HG03457 (cell line): ENCODE measurements around the gene ANK3.

Source experiments
- ATAC-seq: cut with Tn5 transposase; IDR thresholded peaks from one replicate; pipeline ENCODE4 v1.9.1; 2021; ENCODE audit warnings: moderate number of reproducible peaks; ENCODE audit not compliant: unreplicated experiment

The ANK3 gene

DNA sequence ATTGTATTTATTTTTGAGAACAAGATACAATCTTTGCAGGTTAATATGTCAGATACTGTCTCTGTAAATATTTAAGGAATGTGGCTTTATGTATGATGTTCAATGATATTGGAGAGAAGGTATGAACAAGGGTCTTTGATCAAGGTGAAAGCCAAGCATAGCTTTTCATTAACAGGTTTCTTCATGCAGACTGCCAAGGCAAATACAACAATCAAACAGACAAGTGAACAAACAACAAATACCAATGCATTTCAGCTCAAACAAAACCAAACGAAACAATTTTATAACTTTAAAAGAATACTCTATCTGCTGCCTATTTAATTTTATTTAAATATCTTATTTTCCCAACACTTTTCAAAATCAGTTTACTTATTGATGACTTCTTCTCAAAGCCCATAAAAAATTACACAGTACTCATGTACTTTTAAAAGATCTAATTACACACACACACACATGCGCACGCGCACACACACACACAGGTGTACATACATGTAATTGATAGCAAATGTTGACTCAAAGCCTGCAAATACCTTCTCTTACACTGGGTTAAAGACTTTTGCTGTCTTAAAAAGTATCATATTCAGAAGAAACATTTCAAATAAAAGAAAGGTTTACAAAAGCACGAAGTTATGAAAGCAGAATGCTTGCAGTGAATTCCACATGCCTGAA lies 282.2 kb downstream of the ANK3 start:
- ATAC-seq: no peak

- no peak for ATAC-seq
Measured at GRCh38 chr10:60105295-60105695, 284.4 kb downstream of the ANK3 start.

- ATAC-seq: no peak
Measured at GRCh38 chr10:60101821-60102220, 287.9 kb downstream of the ANK3 start.

DNA sequence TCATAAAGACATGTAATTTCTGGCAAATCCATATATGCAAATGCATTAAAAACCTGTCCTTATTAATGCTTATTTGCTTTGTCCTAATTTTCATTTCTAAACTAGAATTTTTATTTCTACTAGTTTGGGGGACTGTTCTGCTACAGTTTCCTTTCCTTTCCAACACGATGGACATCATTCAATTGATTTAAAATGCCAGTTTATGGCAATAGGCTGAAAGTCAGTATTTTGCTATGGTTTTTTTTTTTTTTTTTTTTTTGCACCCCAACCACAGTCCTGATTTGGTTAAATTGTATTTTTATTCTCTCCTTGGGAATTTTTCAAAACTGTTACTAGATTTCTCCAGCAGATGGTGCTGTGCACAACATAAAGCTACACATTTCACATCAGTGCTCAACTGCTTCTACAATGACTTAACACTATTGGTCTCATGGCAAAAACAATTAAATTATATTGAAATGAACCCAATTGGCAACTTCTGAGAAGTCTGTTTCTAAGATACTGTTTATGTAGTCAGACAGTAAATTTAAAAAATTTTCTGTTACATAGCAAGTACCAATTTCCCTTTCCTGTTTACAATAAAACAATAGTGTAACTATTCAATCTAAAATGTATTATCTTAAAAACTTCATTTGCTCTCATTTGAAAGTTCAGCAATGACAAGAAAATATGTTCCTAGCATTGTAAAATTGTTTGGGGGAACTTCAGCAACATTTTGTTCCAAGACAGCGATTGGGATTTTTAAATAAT lies 289.5 kb downstream of the ANK3 start:
- ATAC-seq: no peak

DNA sequence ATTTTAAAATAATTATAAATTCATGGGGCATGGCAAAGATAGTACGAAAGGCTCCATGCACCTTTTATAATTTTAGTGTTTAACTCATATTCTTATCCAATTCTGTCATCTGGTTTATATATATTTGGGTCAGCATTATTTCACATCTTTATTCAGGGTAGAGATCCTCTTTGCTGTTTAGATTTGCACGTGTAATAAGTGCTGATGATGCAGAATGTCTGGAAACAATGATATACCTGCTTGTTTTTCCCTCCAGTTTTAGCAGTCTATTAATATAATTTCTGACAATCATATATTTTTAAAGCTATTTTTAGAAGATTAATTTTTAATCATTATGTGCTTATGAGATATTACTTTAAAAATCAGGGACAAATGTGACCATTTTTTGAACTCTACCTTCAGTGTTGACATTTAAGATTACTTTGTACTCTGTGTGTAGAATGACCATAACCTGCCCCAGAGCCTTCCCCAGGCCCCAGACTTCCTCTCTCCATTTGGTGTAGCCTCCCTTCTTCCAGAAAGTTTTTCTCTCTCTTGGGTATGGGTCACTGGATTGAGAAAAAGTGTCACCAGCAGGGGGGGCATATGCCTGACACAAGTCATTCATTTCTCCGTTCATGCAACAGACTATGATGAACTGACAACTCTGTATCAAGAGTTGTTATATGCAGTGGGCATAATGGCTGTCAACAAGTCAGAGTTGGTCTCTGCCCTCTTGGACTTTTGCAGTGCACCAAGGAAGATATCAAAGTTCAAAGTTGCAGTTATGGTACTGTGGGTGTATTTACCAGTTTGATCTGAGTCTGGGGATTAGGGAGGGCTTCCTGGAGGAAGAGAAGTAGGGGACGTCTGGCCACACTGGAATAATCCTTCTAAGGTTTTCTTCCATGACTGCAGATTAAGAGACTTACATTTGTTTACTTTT lies 290.7 kb downstream of the ANK3 start:
- ATAC-seq: no peak

DNA sequence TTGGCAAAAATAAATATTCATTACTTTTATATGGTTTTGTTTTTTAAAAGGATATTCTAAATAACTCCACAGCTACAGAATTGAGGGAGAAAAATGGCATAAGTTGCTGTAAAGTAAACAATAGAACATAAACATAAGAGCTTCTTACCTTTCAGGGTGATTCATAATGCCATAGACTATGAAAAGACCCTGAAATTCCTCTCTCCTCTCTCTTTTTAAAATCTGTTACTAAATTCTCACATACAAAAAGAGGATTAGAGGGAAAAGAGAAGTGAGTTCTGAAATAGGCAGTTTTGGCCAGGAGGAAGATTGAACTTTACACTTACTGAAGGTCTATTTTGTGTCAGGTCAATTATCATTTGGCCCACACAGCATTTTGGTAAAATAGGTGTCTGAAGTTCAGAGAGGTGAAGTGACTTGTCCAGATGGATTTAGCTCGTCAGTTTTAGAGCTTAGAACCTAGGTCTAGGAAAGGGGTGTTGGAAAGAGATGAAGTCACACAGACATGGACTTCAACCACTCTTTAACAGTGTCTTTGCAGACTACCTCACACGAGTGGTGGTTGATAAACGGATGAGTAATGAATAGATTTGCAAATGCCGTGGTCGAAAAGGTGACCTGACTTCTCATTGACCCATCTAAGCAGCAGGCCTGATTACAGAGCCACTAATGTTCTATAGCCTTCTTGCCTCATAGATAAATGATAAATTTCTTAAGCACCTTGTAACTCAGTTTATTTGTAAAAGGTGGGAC lies 292.7 kb downstream of the ANK3 start:
- ATAC-seq: peak; percentile 93

GRCh38 chr10:60093317-60093716 lies 296.4 kb downstream of the ANK3 start:
- no peak for ATAC-seq

DNA sequence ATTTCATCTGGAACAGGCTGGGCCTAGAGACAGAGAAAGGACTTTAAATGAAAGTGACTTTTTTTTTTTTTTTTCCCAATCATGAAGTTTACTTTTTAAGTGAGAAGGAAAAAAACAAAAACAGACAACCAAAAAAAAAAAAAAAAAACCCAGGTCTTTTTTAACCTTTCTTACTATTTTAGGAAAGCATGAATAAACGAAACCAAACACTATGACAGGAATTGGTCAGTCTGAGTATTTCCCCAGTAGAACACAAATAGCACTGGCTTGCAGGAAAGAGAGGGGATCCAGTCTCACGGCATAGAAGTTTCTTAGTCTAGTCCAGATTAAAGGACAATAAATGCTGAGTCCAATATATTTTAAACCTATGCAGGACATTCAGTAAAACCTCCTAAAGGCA lies 302.8 kb downstream of the ANK3 start:
- ATAC-seq: peak; percentile 62

- no peak for ATAC-seq
Measured at GRCh38 chr10:60086421-60086820, 303.3 kb downstream of the ANK3 start.

DNA sequence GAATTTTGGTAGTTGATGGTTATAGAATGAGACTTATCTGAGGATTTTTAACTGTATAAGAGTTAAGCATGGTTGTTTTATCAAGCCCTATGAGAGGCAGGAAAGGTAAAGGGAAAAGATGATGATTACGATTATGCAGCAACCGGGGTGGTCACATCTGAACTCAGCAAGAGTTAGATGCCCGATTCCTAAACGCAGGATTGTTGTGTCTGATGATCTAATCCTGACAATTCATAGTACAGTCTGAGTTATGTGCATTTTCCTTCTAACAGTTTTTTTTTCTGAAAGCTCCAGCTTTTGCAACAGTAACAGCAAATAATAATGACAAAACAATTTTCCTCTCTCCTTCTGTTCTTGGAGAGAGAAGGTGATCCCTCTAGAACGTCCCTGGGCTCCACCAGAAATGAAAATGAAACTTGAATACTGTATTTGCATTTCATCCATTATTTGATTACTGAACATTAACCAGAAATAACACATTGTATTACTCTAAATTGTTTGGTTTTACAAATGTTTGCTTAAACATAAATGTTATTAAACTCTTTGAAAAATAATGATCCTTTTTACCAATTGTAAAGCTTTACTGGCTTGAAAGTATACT lies 306.8 kb downstream of the ANK3 start:
- no peak for ATAC-seq

- no peak for ATAC-seq
Measured at GRCh38 chr10:60082341-60082740, 307.3 kb downstream of the ANK3 start.

DNA sequence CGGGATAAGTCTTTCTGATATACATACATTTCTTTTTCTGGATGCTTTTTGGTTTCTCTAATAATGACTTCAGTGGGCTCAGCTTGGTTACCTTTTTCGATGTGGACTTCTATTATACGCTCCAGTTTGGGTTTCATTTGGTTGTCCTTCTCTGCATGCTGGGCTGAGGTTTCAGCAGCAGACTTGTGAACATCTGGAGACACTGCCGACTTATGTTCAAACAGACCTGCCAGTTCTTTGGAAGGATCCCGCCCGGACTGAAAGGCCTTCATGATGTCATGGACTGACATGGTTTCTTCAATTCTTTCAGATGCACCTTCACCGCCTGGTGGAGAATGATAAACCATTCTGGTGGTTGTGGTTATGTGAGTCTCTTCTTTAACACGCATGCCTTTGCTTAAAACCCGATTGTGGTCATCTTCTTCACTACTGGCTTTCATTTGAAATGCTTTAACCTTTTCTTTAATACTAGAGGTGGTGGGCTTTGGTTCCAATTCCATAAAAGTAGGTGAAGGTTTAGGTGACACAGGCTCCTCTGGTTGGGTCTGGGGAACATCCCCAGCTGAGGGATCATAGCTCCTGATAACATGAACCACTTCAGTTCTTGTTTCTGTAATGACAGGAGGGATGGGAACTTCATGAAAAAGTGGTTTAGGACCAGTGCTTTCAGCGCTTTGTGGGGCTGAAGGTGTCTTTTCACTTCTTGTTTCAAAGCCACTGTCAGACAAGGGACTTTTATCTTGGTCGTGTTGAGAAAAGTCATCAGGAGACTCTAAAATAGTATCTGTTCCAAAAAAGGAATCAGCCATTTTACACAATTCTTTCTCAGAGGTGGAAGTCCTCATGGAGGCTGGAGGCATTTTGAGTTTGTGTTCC lies 315.7 kb downstream of the ANK3 start:
- peak; percentile 86 for ATAC-seq

- ATAC-seq: no peak
Measured at GRCh38 chr10:60073397-60073780, 316.3 kb downstream of the ANK3 start.

- no peak for ATAC-seq
Measured at GRCh38 chr10:60069311-60069710, 320.4 kb downstream of the ANK3 start.

DNA sequence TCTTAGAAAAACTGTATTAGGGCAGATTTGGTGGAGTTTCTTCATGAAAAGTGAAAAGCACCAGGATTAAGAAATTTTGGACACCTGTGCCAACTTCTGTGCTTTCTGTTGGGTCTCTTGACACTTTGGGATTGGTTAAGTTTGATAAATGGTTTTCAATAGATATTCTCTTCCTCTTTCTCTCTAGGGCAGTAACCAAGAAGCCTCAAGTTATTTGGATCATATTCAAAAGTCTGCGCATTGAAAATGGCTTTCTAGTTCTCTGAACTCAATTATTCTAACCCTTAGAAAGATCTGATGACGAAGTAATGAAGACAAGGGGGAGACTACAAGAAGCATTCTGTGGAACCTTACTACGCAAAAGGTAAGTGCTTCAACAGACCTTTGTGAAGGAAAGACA lies 339.3 kb downstream of the ANK3 start:
- ATAC-seq: no peak

- ATAC-seq: no peak
Measured at GRCh38 chr10:60048091-60048501, 341.6 kb downstream of the ANK3 start.

- no peak for ATAC-seq
Measured at GRCh38 chr10:60045571-60045970, 344.1 kb downstream of the ANK3 start.

DNA sequence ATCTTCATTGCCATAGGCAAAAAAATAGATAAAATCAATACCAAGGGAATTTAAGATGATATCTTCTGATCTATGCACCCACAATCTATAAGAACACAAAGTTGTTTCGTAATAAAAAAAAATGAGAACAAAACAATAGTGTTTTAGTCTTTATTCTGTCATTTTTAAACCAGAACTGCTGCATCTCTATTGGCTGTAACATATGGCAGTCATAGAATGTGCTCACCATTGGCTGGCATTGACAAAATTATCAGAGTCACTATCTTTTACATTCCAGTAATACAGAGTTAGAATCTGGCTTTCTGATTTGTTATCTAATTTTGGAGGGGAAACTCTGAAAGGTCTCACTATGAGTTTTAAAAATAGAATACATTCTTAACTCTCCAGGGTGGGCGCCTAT lies 344.7 kb downstream of the ANK3 start:
- ATAC-seq: no peak

DNA sequence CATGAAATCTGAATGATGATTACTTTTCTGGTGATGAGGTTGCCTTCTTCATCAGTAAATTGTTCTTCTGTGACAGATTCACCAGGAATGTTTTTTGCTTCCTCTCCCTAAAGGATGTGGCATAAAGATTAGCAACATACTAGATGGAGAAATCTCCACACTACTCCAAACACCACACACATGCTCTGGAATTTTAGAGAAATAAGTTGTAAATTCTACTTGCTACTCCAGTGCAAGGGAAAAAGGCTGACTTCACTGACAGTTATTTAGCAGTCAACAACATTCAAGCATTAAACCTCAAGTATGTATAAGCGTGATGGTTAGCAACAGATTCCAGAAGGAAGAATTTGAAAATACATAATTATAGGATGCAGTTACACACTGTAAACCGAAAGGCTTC lies 345.4 kb downstream of the ANK3 start:
- no peak for ATAC-seq
